Endothelial cell of umbilical vein (primary cell): ENCODE data around the gene EVA1A. TPM values are rescaled to one million over a fixed set of nuclear protein-coding genes. Genes with fewer than 3 reads are reported as not detected.

Experiments used
- BruUV-seq: library from RNA; stranded (reverse); fragments of 400-500 nt; replicated peaks from 2 replicates; lab custom pipeline; 2021; lab: Mats Ljungman, UMichigan
- CTCF ChIA-PET: fragments of 300-600, 350-600 bp; sonication (Branson Sonifier 250); formaldehyde crosslinking; loops from one replicate; lab custom pipeline; 2021; ENCODE audit warnings: antibody characterized with exemption, inconsistent platforms; lab: Charles Lee
- POLR2A ChIA-PET: fragments of 300-600, 350-600 bp; sonication (Branson Sonifier 250); formaldehyde crosslinking; loops from one replicate; lab custom pipeline; 2021; ENCODE audit warnings: antibody characterized with exemption, inconsistent platforms; lab: Charles Lee
- DNase-seq: peaks from one replicate; pipeline ENCODE4 v3.0.0-alpha.2; 2011; ENCODE audit warnings: low read depth, low spot score
- FAIRE-seq: peaks from 2 replicates; lab custom pipeline; 2011; peaks lifted over from hg19 to GRCh38; lab: Jason Lieb, UNC
- H2AFZ ChIP-seq: 2 replicates; pipeline ENCODE4 v1.6.0; 2012; ENCODE audit warnings: low read depth, low read length, control low read depth, inconsistent platforms
- H3K27ac ChIP-seq: 2 replicates; pipeline ENCODE4 v1.5.1; 2011; ENCODE audit warnings: low read depth, mild to moderate bottlenecking, control low read depth, low read length, moderate library complexity; ENCODE audit not compliant: insufficient read depth
- H3K27me3 ChIP-seq, 2 experiments: 2 replicates each; pipeline versions ENCODE4 v1.6.0 to v1.6.1; 2011; ENCODE audit warnings: low read length in 2 of 2, mixed read lengths in 1 of 2; ENCODE audit not compliant: control insufficient read depth in 2 of 2, insufficient read depth in 2 of 2
- H3K36me3 ChIP-seq, 2 experiments: 2 replicates in 1 of 2; 3 replicates in 1 of 2; pipeline ENCODE4 v1.5.1; 2011; ENCODE audit warnings: low read length in 2 of 2, mild to moderate bottlenecking in 1 of 2, moderate library complexity in 1 of 2; ENCODE audit not compliant: control insufficient read depth in 2 of 2, insufficient read depth in 2 of 2; ENCODE audit errors: extremely low read depth in 1 of 2
- H3K4me1 ChIP-seq: 3 replicates; pipeline ENCODE4 v1.5.1; 2011; ENCODE audit warnings: mild to moderate bottlenecking, low read length; ENCODE audit not compliant: control insufficient read depth, insufficient read depth; ENCODE audit errors: extremely low read depth
- H3K4me2 ChIP-seq: 2 replicates; pipeline ENCODE4 v1.6.1; 2011; ENCODE audit warnings: low read length, control low read depth, mixed read lengths; ENCODE audit not compliant: insufficient read depth
- H3K4me3 ChIP-seq, 3 experiments: fragments of 200-600 bp in 1 of 3; sonication (generic), shearing (Covaris generic) in 1 of 3; replicated peaks in 1 of 3; 2 replicates each; pipeline ENCODE4 v1.5.1; 2011 to 2016; ENCODE audit warnings: control low read depth in 3 of 3, low read length in 3 of 3, mild to moderate bottlenecking in 2 of 3, inconsistent platforms in 1 of 3, low read depth in 1 of 3, moderate library complexity in 1 of 3; ENCODE audit not compliant: insufficient read depth in 1 of 3
- H3K79me2 ChIP-seq: 2 replicates; pipeline ENCODE4 v1.6.0; 2012; ENCODE audit warnings: low read length, inconsistent platforms; ENCODE audit not compliant: control insufficient read depth, insufficient read depth
- H3K9ac ChIP-seq: replicated peaks from 2 replicates; pipeline ENCODE3; 2011; ENCODE audit warnings: low read length, control low read depth; ENCODE audit not compliant: insufficient read depth; ENCODE audit errors: extremely low read depth
- H3K9me1 ChIP-seq: replicated peaks from 3 replicates; pipeline ENCODE4 v1.6.0; 2011; ENCODE audit warnings: mild to moderate bottlenecking, low read length; ENCODE audit not compliant: control insufficient read depth, insufficient read depth; ENCODE audit errors: extremely low read depth
- H3K9me3 ChIP-seq: replicated peaks from 2 replicates; pipeline ENCODE4 v1.5.1; 2012; ENCODE audit warnings: low read length, inconsistent platforms; ENCODE audit not compliant: control insufficient read depth, insufficient read depth
- H4K20me1 ChIP-seq: replicated peaks from 2 replicates; pipeline ENCODE3; 2011; ENCODE audit warnings: mild to moderate bottlenecking, low read length; ENCODE audit not compliant: control insufficient read depth, insufficient read depth; ENCODE audit errors: extremely low read depth
- CTCF ChIP-seq, 2 donors: IDR thresholded peaks; 1 replicate in 1 of 2; 2 replicates in 1 of 2; pipeline ENCODE4 v1.5.1; 2011; ENCODE audit warnings: low read length in 2 of 2, mild to moderate bottlenecking in 2 of 2, moderate library complexity in 2 of 2, control low read depth in 1 of 2, inconsistent platforms in 1 of 2, low read depth in 1 of 2; ENCODE audit not compliant: insufficient read depth in 1 of 2; ENCODE audit errors: extremely low read depth in 1 of 2
- EZH2 ChIP-seq: IDR thresholded peaks from 2 replicates; pipeline ENCODE4 v1.6.1; 2012; ENCODE audit warnings: borderline replicate concordance, low read depth, mild to moderate bottlenecking, moderate library complexity, low read length, inconsistent platforms; ENCODE audit not compliant: severe bottlenecking
- FOS ChIP-seq: IDR thresholded peaks from 2 replicates; pipeline ENCODE4 v1.6.1; 2011; ENCODE audit warnings: mild to moderate bottlenecking, low read length, moderate library complexity, borderline replicate concordance; ENCODE audit not compliant: insufficient read depth
- GATA2 ChIP-seq: IDR thresholded peaks from 2 replicates; pipeline ENCODE4 v1.7.0; 2011; ENCODE audit warnings: low read depth, mild to moderate bottlenecking, moderate library complexity, mixed read lengths, low read length; ENCODE audit not compliant: insufficient read length, insufficient read depth
- JUN ChIP-seq: IDR thresholded peaks from 2 replicates; pipeline ENCODE4 v1.6.1; 2011; ENCODE audit warnings: borderline replicate concordance, low read depth; ENCODE audit not compliant: insufficient read length, insufficient read depth
- MAX ChIP-seq: IDR thresholded peaks from 2 replicates; pipeline ENCODE4 v1.6.1; 2011; ENCODE audit not compliant: insufficient read depth, insufficient read length
- MYC ChIP-seq: IDR thresholded peaks from one replicate; pipeline ENCODE4 v1.6.1; 2011; ENCODE audit warnings: mild to moderate bottlenecking, low read depth, low read length
- POLR2A ChIP-seq: IDR thresholded peaks from 2 replicates; pipeline ENCODE4 v1.6.1; 2012; ENCODE audit warnings: low read depth, mild to moderate bottlenecking, control low read depth, low read length
- POLR2AphosphoS5 ChIP-seq: IDR thresholded peaks from 2 replicates; pipeline ENCODE4 v1.6.1; 2012; ENCODE audit warnings: low read depth, mild to moderate bottlenecking, control low read depth, low read length, moderate library complexity; ENCODE audit not compliant: insufficient read depth
- dilution Hi-C: fragments of 300-500 bp; cut with MboI; formaldehyde crosslinking; loops from one replicate; pipeline ENCODE4 v1.15.0; 2019; ENCODE audit warnings: low sequenced_read_pairs; ENCODE audit not compliant: extremely low pct_ligation_motif_present
- intact Hi-C: fragments of 100-400 bp; cut with micrococcal nuclease; formaldehyde crosslinking; loops from one replicate; pipeline ENCODE4 v1.10.0; 2022
- polyA plus RNA-seq, 4 experiments: library from polyadenylated mRNA; depleted of rRNA in 3 of 4; stranded (reverse) in 3 of 4; unstranded in 1 of 4; fragments of >200 nt; gene quantifications; 2 replicates each; pipeline versions ENCODE4 v1.2.1 to v1.2.3, GENCODE V29; 2011 to 2012; ENCODE audit warnings: missing spikeins in 1 of 4
- total RNA-seq: library from RNA; stranded (reverse); gene quantifications from 2 replicates; pipeline ENCODE4 v1.2.3, GENCODE V29; 2021

EVA1A gene
- total and polyA plus RNA-seq, 2 donors (not counting 3 experiments of a cell fraction or from before 2014, with no cell fraction given), result 52.6 to 66.5 TPM

- Histone ChIP-seq H3K27ac (no peak overlapping the region), H3K9me3 (no peaks in the 10 kb centered on the region), H3K4me3 (no peak overlapping the region), H3K79me2 (peaks cover 21% of the 10 kb centered on the region), H3K9me1 (no peaks in the 10 kb centered on the region), H3K4me2 (no peak overlapping the region), H3K4me1 (peaks cover 25% of the 10 kb centered on the region), H2AFZ (no peak overlapping the region), H4K20me1 (no peaks in the 10 kb centered on the region), H3K36me3 (peaks cover 6 to 7% of the 10 kb centered on the region in 2 experiments), H3K27me3 (no peaks in the 10 kb centered on the region), H3K9ac (no peak overlapping the region)
- no peak for FAIRE-seq
- dilution Hi-C loops, result no loop called here
- CTCF ChIA-PET, result no interaction called here
- TF ChIP-seq MYC (no peak), GATA2 (no peak), FOS (no peak), CTCF (IDR thresholded peaks at IDR 0.05; ENCODE audit: extremely low read depth in 1 of 2, insufficient read depth in 1 of 2, low read depth in 1 of 2, low read length in 2 of 2) (no peak), POLR2AphosphoS5 (no peak), POLR2A (no peak), JUN (no peak)
- POLR2A ChIA-PET, result no interaction called here
- no peak for DNase-seq
- BruUV-seq, result no TSS peak
- intact Hi-C loops, result no loop called here
Measured at GRCh38 chr2:75497256-75497655, 63.5 kb downstream of the EVA1A start.

GRCh38 chr2:75495862-75496261 lies 64.9 kb downstream of the EVA1A start:
- intact Hi-C loops (no loop called here), dilution Hi-C loops (no loop called here)
- no TSS peak for BruUV-seq
- no peak for DNase-seq
- H3K27me3 ChIP-seq, result no peaks in the 10 kb centered on the region
- H3K4me1 ChIP-seq, result peaks cover 11% of the 10 kb centered on the region
- H3K79me2 ChIP-seq, result peaks cover 19% of the 10 kb centered on the region
- no peak overlapping the region for H3K4me3 ChIP-seq
- POLR2A ChIA-PET, result no interaction called here
- no peak overlapping the region for H3K27ac ChIP-seq
- no peaks in the 10 kb centered on the region for H3K9me1 ChIP-seq
- no peaks in the 10 kb centered on the region for H3K9me3 ChIP-seq
- TF ChIP-seq CTCF (IDR thresholded peaks at IDR 0.05; ENCODE audit: extremely low read depth in 1 of 2, insufficient read depth in 1 of 2, low read depth in 1 of 2, low read length in 2 of 2), result no peak
- no peak for TF ChIP-seq JUN
- no peak for TF ChIP-seq POLR2AphosphoS5
- TF ChIP-seq MAX, result no peak
- TF ChIP-seq GATA2, result no peak
- no peak for TF ChIP-seq MYC
- no peak for TF ChIP-seq EZH2
- no peak for TF ChIP-seq FOS
- no peak for TF ChIP-seq POLR2A
- no peak for FAIRE-seq
- H3K9ac ChIP-seq, result no peak overlapping the region
- no peak overlapping the region for H3K4me2 ChIP-seq
- H2AFZ ChIP-seq, result no peak overlapping the region
- CTCF ChIA-PET, result no interaction called here
- H3K36me3 ChIP-seq, result peaks cover 6 to 7% of the 10 kb centered on the region in 2 experiments
- no peaks in the 10 kb centered on the region for H4K20me1 ChIP-seq
